PFSK-1 (cell line): ENCODE measurements around the gene HPGDS.

ENCODE experiments used
- FOXP2 ChIP-seq: optimal IDR thresholded peaks from 2 replicates; pipeline ENCODE3; 2011; ENCODE audit warnings: borderline replicate concordance, control low read depth, inconsistent platforms; ENCODE audit not compliant: insufficient read depth; ENCODE audit errors: extremely low read length, extremely low read depth
- POLR2AphosphoS5 ChIP-seq: IDR thresholded peaks from 2 replicates; pipeline ENCODE4 v1.6.1; 2012; ENCODE audit warnings: low read depth, mild to moderate bottlenecking, control low read depth, low read length, moderate library complexity
- SIN3A ChIP-seq: IDR thresholded peaks from 2 replicates; pipeline ENCODE4 v1.6.1; 2012; ENCODE audit warnings: mild to moderate bottlenecking, low read length, moderate library complexity, borderline replicate concordance; ENCODE audit not compliant: insufficient read depth
- TAF1 ChIP-seq: IDR thresholded peaks from 2 replicates; pipeline ENCODE4 v1.6.1; 2012; ENCODE audit warnings: low read length, control low read depth, borderline replicate concordance; ENCODE audit not compliant: insufficient read depth
- TF ChIP-seq, protein P1 (sequence below), 2 experiments: IDR thresholded peaks; 2 replicates each; pipeline versions ENCODE4 v1.6.1 to v1.8.0; 2011 to 2012; ENCODE audit warnings: low read depth in 2 of 2, low read length in 2 of 2, control low read depth in 1 of 2, inconsistent platforms in 1 of 2, mild to moderate bottlenecking in 1 of 2, moderate library complexity in 1 of 2; ENCODE audit not compliant: insufficient read depth in 1 of 2

- TF ChIP-seq, protein P1, sequence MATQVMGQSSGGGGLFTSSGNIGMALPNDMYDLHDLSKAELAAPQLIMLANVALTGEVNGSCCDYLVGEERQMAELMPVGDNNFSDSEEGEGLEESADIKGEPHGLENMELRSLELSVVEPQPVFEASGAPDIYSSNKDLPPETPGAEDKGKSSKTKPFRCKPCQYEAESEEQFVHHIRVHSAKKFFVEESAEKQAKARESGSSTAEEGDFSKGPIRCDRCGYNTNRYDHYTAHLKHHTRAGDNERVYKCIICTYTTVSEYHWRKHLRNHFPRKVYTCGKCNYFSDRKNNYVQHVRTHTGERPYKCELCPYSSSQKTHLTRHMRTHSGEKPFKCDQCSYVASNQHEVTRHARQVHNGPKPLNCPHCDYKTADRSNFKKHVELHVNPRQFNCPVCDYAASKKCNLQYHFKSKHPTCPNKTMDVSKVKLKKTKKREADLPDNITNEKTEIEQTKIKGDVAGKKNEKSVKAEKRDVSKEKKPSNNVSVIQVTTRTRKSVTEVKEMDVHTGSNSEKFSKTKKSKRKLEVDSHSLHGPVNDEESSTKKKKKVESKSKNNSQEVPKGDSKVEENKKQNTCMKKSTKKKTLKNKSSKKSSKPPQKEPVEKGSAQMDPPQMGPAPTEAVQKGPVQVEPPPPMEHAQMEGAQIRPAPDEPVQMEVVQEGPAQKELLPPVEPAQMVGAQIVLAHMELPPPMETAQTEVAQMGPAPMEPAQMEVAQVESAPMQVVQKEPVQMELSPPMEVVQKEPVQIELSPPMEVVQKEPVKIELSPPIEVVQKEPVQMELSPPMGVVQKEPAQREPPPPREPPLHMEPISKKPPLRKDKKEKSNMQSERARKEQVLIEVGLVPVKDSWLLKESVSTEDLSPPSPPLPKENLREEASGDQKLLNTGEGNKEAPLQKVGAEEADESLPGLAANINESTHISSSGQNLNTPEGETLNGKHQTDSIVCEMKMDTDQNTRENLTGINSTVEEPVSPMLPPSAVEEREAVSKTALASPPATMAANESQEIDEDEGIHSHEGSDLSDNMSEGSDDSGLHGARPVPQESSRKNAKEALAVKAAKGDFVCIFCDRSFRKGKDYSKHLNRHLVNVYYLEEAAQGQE (IDR thresholded peaks at IDR 0.05; ENCODE audit: insufficient read depth in 1 of 2, low read depth in 2 of 2, low read length in 2 of 2) = no peak
- TF ChIP-seq POLR2AphosphoS5 = no peak
- no peak for TF ChIP-seq SIN3A
- no peak for TF ChIP-seq TAF1
- no peak for TF ChIP-seq FOXP2
These were observed 35.3 kb downstream of the HPGDS start for GRCh38 chr4:94307231-94307871.
